HT-29 (cell line): ENCODE measurements around the gene TRANK1. TPM values are rescaled to one million over a fixed set of nuclear protein-coding genes. Genes with fewer than 3 reads are reported as not detected.

ENCODE experiments used
- DNase-seq: peaks from one replicate; pipeline ENCODE4 v3.0.0-alpha.2; 2015; ENCODE audit warnings: low spot score
- total RNA-seq: library from RNA; depleted of rRNA; stranded (reverse); fragments of >200 nt; shearing (Covaris generic); gene quantifications from 2 replicates; pipeline ENCODE4 v1.2.3, GENCODE V29; 2014

Gene TRANK1
- total RNA-seq, 1 experiment from 2014 or later = 6.4 TPM

DNA sequence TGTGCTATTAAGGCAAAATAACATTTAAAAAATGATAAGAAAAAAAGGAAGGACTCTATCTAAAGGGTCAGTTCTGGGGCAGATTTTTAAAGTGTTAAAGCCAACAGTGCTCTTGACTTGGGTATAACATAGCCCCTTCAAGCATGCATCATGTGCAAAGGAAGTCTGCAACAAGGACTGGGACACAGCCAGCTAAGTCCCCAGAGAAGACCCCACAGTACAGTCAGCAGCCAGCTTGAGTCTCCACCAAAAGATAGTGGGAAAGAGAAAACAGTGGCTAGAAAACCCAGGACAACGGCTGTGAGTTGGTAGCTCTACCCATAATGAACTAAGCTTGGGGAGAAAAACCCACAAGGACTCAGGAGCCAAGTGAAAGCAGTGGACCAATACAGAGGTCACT lies 94.1 kb downstream of the TRANK1 start:
- no peak for DNase-seq

DNA sequence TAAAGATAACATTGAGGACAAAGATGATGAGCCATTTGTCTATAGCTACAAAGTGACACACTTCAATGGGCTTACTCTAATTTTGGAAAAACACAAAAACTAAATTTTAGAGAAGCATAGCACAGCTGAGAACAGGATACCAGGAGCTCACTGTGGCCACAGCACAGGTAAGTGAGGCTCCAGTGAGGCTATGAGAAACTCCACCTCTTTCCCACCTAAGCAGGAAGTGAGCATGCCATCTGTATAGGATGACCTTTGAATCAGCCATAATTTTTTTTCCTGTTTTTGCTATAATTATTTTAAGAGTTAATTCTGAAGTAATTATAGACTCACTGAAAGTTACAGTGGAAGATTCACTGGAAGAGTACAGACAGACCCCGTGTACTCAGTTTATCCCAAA lies 98.4 kb downstream of the TRANK1 start:
- DNase-seq = no peak

DNA sequence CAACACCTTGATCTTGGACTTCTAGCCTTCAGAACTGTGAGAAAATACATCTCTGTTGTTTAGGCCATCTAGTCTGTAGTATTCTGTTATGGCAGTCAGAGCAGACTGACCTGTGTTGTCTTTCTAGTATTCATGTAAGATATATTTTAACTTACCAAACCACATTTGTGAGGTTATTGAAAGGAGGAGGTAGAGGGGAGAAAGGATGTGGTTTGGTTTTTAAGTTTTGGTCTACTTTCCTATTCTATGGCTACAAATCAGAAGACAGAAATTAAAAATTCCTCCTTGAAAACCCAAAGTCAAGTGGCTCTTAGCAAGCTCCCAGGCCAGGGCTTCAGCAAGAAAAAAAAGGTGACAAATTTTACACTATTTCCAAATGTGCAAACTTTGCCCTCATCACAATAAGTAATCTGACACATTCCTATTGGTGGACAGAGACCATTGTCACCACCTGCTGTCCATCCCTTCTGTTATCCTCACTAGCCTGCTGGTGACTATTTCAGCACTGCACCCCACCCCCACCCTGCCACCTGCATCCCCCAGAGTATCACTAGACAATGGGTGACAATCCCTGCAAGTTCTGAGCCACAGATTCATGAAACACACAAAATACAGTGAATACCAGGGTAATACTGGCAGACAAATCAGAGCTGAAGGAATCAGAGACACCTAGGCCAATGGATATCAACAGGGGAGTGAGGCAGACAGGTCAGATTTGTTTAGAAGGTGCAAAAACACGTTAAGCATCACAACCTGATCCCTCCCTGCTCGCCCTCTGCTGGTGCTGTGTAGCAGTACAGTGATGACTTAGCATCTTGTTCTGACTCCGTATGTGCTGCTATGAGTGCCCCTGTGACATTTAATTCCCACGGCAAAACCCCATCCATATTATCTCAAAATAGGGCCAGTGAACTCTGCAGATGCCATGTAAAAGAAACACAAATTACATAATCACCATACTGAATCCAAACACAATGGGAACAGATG lies 101.5 kb downstream of the TRANK1 start:
- DNase-seq = peak; percentile 22

DNA sequence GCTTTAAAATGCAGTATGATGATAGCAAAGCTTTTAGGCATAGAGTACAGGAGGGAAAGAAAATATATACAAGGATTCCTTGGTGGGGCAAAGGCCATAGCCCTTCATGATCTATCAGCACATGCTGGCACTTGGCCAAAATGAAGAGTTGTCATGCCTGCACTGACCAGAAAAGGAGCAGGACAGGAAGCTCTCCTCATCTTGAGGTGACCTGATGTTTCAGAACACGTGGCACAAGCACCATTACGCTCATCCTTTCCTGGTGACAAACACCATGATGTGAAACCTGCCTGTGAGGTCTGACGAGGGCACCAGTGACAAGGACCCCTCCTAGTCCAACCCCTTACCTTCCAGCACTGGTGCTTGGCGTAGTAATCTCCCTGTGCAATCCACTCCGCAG lies 102.6 kb downstream of the TRANK1 start:
- DNase-seq = no peak

DNA sequence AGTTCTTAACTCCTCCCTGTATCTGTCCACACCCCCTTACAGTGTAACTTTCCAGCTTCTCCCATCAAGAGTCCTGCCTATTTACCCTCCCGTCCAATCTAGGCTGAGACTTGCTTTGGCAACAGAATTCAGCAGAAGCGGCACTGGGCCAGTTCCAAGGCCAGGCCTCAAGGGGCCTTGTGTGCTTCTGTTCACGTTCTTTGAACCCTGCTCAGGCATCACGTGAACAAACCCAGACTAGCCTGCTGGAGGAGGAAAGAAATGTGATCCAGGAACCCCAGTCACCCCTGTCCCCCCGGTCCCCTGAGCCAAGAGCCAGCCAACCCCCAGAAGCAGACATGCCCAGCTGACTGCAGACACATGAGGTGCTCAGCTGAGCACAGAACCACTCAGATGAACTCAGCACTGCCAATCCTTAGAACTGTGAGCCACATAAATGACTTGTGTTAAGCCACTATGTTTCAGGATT lies 104.4 kb downstream of the TRANK1 start:
- no peak for DNase-seq

DNA sequence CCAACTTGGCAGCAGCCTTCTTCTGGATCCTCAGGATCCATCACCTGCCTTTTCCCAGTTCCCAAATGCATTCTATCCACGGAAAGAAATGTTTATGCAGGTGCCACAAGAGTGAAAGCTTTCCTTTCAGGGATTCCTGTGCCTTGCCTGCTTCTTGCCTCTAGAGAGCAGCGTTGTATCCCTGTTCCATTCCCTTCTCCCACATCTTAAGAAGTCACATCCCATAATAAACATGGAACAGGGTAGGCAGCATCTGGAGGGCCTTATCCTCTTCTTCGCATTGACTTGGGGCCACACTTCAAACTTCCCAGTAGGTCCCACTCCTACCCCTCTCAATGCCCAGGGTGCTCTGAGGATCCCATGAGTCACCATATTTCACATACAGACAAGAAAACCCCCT lies 107.8 kb downstream of the TRANK1 start:
- DNase-seq = no peak

DNA sequence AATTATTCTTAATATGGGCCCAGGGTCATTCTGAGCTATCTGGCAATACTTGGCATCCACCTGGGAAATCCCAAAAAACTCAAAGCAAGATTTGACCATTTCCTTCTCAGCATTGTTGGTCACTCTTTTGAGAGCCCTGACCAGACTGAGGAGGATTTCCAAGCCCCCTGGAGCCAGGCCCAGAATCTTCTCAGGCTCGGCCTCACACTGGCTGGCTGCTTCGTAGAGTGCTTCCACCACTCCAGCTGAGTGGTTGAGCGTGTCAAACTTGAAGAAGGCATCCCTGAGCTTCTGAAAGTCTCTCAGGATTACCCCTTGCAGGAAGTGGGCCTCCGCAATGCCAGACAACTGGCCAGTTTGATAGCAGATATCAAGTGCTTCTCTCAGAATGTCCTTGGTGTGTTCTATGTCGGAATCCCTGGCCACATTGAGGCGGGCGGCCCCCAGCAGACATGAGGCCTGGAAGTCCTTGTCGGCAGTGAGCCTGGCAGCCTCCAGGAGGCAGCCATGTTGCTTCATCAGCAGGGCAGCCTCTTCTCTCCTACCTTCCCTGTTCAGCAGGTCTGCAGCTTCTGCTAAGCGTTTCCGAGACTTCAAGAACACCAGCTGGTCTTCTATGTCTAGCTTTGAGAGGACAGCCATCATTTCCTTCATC lies 111.6 kb downstream of the TRANK1 start:
- no peak for DNase-seq

DNA sequence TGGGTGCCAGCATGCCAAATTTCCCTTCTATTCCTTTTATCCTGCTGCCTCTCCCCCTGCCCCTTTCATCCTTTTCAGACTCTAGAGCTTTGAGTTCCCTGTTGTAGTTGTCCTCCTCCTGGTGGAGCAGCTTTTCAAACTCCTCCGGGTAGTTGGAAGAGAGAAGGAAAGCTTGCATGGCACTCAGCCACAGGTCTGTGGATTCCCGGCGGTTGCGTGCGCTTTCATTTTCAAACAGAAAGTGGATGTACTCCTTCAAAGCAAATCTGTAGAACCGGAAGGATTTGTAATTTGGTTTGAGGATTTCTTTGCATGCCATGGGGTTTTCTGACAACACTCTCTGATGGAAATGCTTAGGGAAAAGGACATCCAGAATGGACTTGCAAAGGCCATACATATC lies 112.4 kb downstream of the TRANK1 start:
- no peak for DNase-seq

DNA sequence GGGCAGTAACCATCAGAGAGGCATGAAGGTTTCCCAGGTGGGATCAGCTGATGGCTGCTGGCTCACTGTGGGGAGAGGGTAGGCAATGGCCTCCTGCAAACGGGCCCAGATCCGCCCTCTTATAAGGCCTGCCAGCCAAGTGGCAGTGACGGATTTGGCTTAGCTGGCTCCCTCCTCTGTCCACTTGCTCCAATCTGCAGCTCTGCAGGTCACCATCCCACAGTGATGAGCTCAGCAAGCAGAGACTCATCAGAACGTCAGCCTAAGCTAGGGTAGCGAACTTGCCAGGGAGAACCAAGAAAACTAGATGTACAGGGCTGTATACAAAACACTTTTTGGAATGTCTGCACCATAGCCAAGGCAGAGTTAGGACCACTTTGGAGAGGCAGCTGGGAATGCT lies 117.7 kb downstream of the TRANK1 start:
- no peak for DNase-seq

DNA sequence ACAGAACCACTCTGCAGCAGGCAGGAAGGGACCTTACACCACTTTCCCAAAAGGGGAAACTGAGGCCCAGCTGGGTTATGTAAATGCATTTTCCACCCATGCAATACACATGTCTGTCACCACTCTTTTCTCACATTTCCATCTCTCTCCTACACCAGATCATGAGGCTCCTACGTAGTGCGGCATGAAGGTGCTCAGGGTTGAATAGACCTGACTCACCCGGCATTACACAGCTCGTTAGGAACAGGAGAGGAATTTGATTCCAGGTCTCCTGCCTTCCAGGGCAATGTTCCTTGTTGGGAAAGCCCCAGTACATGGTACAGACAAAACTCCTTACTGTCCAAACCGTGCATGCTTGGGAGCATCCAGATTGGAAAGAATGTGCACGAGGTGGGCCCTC lies 118.6 kb downstream of the TRANK1 start:
- DNase-seq = no peak

DNA sequence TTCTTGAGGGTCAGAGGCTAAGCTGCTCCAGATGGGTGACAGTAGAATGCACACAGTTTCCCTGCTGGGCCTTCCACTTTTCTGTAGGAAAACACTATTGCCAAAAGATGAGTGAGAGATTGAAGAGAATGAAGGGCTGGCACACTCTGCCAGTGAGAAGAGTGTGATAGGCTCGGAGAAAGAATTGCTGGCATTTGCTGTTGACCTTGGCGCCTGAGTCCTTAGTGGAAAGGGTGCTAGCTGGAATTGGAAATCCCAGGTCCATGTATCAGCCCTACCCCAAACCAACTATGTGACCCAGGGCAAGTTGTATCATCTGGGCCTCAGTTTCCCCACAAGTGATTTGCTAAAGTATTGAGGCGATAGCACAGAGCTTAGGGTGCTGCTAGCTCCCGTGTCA lies 120.4 kb downstream of the TRANK1 start:
- no peak for DNase-seq

DNA sequence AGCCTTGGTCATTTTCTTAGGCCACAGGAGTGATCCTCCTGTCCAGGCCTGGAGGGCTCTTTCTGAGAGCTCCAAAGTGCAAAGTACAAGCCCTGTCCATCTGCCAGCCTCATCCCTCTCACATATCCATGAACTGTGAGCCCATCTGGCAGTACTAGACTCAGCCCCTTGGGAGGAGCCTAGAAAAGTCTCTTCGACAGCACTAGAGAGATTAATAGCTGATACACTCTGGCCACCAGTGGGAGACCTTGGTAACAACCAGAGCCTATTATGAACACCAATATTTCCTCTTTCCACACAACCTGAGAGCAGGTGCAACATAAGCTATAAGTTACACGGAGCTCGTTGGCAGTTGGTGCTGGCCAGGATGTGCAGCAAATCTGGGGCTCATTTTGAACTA lies 121.0 kb downstream of the TRANK1 start:
- DNase-seq = no peak

DNA sequence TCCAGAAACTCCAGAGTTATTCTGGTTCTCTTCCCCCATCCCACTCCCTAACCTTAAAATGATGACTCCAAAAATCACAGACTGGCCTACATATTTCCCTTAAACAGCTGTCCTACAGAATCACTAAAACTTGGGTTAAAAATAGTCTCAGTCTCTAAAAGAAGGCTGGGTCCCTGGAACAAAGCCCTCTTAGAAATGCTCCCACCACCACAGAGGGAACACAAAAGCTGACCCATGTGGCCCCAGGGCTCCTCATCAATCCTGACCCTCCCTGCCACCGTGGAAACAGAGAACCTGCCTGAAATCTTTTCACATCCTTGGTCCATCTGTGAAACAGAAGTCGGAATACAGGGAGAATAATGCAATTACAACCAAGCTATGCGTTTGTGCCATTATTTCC lies 124.8 kb downstream of the TRANK1 start:
- DNase-seq = no peak

DNA sequence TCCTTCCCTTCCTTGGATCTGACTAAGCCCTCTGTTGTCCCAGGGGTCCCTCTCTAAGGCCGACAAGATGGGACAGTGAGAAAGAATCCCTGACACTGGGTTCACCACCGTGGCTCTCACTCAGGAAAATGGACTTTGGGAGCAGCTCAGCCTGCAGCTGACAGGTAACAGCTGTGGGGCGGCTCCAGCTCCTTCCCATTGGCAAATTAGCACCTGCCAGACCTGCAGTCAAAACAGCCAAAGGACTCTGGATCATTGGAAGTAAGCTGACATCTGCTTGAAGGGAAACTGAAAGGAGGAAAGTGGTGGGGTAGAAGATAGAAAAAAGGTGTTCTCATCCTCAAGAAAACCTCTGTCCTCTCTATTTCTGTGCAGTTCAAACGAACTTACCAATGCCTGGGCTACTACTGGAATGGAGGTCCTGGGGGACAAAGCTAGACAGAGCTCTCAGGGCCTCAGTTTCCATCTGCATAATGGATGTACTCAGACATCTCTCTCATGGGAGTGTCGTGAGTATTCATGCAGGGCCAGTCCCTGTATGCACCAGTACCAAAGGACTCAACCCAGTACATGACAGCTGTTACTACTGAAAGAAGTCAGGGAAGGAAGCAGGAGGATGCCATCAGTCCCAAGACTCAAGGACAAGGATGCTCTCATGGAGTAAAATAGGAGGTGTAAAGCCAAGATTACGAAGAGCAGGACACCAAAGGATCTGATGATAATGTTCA lies 126.9 kb downstream of the TRANK1 start:
- DNase-seq = no peak

DNA sequence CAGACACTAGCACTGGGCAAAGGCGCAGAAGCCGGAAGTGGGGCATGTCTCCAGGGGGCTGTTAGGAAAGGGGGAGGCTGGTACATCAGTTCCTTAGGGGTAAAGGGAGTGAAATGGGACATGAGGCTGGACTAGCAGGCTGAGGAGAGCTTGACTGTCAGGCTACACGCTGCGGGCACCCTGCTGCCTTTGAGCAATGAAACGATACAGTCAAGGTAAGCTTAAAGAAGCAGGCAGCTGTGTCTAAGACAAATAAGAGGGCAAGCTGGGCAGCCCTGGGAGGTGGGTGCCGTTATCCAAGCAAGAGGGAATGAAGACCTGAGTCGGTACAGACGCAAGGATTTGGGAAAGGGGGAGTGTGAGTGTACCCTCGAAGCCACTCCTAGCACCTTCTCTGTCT lies 129.5 kb downstream of the TRANK1 start:
- DNase-seq = no peak

DNA sequence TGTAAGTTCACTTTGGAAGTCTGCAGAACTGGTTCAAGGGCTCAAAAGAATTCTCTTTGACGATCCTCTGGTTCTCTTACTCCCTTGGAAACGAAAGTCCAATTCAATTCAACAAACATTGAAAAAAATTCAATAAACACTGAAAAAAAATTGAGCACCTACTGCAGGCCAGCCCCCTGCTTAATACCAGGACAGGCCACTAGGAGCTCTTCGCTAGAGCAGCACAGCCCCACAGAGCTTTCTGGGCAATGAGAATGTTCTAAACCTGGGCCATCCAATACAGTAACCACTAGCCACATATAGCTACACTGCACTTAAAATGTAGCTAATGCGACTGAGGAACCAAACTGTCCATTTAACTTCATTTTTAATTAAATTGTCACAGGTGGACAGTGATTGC lies 130.1 kb downstream of the TRANK1 start:
- no peak for DNase-seq

DNA sequence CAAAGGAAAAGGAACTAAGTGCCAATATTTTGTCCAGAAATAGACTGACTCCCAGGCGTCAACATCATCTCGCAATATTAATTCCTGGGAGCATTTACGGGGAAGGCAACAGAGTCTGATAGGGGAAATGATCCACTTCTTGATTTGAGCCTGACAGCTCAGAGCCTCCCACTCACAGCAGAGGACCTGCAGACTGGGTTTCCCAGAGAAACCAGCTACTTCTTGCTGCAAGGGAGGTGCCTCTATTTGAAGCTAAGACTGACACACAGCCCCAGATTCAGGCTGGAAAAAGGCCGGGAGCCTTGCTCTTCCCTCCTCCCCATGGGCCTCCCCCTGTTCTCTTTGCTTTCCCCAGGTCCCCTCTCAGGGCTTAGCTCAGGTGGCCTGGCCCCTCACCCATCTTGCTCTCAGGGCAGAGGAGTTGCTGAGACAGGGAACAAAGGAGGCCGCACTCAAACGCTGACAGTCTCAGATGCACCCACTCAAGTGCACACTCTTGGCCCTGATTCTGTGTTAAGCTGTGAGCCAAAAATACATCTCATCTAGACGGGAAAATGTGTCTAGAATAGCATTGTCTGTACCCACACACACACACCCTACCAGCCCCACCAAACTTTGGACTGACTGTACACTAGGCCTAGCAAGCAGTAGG lies 130.7 kb downstream of the TRANK1 start:
- no peak for DNase-seq

DNA sequence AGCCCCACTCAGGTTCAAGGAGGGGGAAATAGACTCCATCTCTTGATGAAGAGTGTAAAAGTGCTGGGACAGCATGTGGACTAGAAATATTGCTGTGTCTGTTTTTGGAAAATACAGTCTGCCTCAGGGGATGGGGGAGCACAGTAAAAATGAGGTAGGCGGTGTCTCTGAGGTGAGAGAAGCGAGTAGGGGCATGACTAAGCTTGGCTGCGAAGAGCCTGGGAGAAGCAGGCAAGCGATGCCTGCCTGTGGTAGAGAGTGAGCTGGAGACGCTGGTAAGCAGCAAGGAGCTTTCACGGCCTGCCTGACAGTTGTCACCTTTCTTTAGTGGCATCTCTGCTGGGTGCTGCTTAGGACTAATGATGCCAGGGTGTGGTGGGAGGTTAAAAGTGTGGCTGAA lies 131.5 kb downstream of the TRANK1 start:
- no peak for DNase-seq

DNA sequence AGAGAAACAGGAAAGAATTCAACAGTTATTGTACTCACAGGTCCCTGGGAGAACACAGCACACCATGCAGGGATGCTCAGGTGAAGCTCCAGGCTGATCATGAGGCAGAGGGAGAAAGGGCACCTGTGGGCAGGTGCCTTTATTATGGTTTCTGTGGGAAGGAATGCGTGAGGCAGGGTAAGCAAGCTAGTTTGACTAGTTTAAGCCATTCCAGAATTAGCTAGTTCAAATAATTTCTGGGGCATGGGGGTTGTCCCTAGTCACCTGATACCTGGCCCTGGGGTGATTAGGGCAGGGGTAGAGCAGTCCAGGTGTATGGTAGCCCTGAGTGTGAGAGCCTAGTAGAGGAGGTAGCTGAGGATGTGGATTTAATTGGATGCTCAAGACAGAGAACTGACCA lies 132.6 kb downstream of the TRANK1 start:
- no peak for DNase-seq

DNA sequence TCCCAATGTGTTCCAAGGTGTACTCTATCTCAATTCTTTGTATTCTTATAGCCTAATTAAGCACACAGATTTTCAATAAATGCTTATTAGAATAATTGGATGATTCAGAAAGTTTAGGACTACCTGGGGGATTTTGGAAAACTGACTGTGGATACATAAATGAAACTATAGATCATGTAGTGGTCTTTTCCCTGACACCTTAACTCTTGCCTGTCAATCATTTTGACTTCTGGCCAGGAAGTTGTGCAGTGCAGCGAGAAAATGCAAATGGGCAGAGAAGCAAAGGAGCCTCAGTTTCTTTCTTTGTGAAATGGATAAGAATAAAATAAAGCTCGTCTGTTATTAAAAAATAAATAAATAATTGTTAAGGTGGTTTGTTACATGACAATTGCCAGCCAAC lies 133.1 kb downstream of the TRANK1 start:
- no peak for DNase-seq

DNA sequence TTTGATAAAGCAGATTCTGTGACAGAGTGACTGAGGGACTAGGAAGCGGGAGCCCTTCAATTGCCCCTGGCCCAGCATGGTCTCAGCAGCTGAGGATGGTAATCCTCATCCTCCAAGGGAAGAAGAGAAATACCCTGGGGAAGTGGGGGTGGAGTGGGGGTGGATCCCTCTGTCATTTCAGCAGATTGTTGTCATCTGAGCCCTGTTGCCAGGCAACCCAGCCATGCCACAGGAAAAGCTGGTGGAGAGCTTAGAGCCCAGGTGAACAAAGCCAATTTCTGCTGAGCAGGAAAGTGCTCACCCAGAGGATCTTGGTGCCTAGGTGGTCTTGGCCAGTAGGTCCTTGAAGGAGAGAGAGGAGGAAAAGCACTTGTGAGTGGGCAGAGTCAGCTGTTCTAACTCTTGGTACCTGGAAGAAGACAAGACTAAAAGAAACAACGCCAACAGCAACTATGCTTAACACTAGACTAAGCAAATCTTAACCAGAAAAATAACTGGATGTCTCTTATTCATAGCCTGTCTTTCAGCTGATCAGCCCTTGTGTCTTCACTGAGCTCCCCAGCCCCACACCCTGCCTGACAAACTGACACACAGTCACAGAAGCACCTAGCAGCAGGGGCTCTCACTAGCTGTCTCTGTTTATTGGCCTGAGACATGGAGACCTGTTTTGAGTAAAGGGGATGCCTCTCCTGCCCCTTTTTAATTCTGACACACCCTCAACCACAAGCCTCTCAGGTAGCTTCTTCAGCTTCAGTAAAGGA lies 140.4 kb downstream of the TRANK1 start:
- DNase-seq = no peak
